ENCODE measurements around the gene BUD31.

Gene BUD31

GRCh38 chr7:99449326-99449725 is 40.6 kb downstream of the BUD31 start:
- H3K4me3 ChIP-seq (ENCODE audit: low read length): no peak overlapping the region
- no peak for DNase-seq (ENCODE audit: low read depth)
- no peak for TF ChIP-seq CTCF (conservative IDR thresholded peaks at IDR 0.05; ENCODE audit: low read depth, low read length)

- no peak overlapping the region for H3K4me3 ChIP-seq (ENCODE audit: low read length)
- no peak for DNase-seq (ENCODE audit: low read depth)
- TF ChIP-seq CTCF (conservative IDR thresholded peaks at IDR 0.05; ENCODE audit: low read depth, low read length): no peak
Measured at GRCh38 chr7:99451936-99452335, 43.2 kb downstream of the BUD31 start.

- no peak for DNase-seq (ENCODE audit: low read depth)
- no peak overlapping the region for H3K4me3 ChIP-seq (ENCODE audit: low read length)
- TF ChIP-seq CTCF (conservative IDR thresholded peaks at IDR 0.05; ENCODE audit: low read depth, low read length): no peak
Measured at GRCh38 chr7:99452541-99452940, 43.8 kb downstream of the BUD31 start.

- DNase-seq (ENCODE audit: low read depth): no peak
- TF ChIP-seq CTCF (conservative IDR thresholded peaks at IDR 0.05; ENCODE audit: low read depth, low read length): no peak
- no peak overlapping the region for H3K4me3 ChIP-seq (ENCODE audit: low read length)
Measured at GRCh38 chr7:99453105-99453504, 44.3 kb downstream of the BUD31 start.

- no peak overlapping the region for H3K4me3 ChIP-seq (ENCODE audit: low read length)
- DNase-seq (ENCODE audit: low read depth): no peak
- no peak for TF ChIP-seq CTCF (conservative IDR thresholded peaks at IDR 0.05; ENCODE audit: low read depth, low read length)
Measured at GRCh38 chr7:99455874-99456273, 47.1 kb downstream of the BUD31 start.

- no peak for DNase-seq (ENCODE audit: low read depth)
- no peak for TF ChIP-seq CTCF (conservative IDR thresholded peaks at IDR 0.05; ENCODE audit: low read depth, low read length)
- H3K4me3 ChIP-seq (ENCODE audit: low read length): no peak overlapping the region
Measured at GRCh38 chr7:99456288-99456687, 47.5 kb downstream of the BUD31 start.

- H3K4me3 ChIP-seq (ENCODE audit: low read length): no peak overlapping the region
- TF ChIP-seq CTCF (conservative IDR thresholded peaks at IDR 0.05; ENCODE audit: low read depth, low read length): no peak
- no peak for DNase-seq (ENCODE audit: low read depth)
Measured at GRCh38 chr7:99457050-99457649, 48.4 kb downstream of the BUD31 start.
